Skeletal muscle tissue (tissue), 4 donors: ENCODE measurements around the gene B4GALT3. TPM values are rescaled to one million over a fixed set of nuclear protein-coding genes. Genes with fewer than 3 reads are reported as not detected.

Experiments
- H3K27ac ChIP-seq: one replicate; pipeline ENCODE4 v1.7.0; 2013; ENCODE audit warnings: mild to moderate bottlenecking, low read depth, low read length, inconsistent platforms
- H3K27me3 ChIP-seq, 3 donors: one replicate each; pipeline ENCODE4 v1.7.0; 2013; ENCODE audit warnings: low read length in 3 of 3; ENCODE audit not compliant: control insufficient read depth in 3 of 3, insufficient read depth in 3 of 3
- H3K36me3 ChIP-seq, 3 donors: one replicate each; pipeline ENCODE4 v1.7.0; 2013; ENCODE audit warnings: low read length in 3 of 3; ENCODE audit not compliant: control insufficient read depth in 3 of 3, insufficient read depth in 3 of 3
- H3K4me1 ChIP-seq, 3 donors: one replicate each; pipeline ENCODE4 v1.7.0; 2013; ENCODE audit warnings: low read length in 3 of 3, mild to moderate bottlenecking in 3 of 3; ENCODE audit not compliant: control insufficient read depth in 3 of 3, insufficient read depth in 3 of 3
- H3K4me3 ChIP-seq, 3 donors: one replicate each; pipeline ENCODE4 v1.7.0; 2013; ENCODE audit warnings: low read length in 3 of 3
- H3K9ac ChIP-seq, 3 donors: one replicate each; pipeline ENCODE4 v1.7.0; 2013; ENCODE audit warnings: low read length in 3 of 3, mild to moderate bottlenecking in 3 of 3, moderate library complexity in 2 of 3, low read depth in 1 of 3
- H3K9me3 ChIP-seq, 3 donors: one replicate each; pipeline ENCODE4 v1.7.0; 2013; ENCODE audit warnings: low read length in 3 of 3; ENCODE audit not compliant: control insufficient read depth in 3 of 3
- total RNA-seq: library from RNA; depleted of rRNA; stranded (reverse); fragments of >200 nt; gene quantifications from one replicate; pipeline ENCODE4 v1.2.3, GENCODE V29; 2014
- donor health status: Osteomylitis.

B4GALT3 gene
- total RNA-seq, 1 donor from 2014 or later, result 11.0 TPM

DNA sequence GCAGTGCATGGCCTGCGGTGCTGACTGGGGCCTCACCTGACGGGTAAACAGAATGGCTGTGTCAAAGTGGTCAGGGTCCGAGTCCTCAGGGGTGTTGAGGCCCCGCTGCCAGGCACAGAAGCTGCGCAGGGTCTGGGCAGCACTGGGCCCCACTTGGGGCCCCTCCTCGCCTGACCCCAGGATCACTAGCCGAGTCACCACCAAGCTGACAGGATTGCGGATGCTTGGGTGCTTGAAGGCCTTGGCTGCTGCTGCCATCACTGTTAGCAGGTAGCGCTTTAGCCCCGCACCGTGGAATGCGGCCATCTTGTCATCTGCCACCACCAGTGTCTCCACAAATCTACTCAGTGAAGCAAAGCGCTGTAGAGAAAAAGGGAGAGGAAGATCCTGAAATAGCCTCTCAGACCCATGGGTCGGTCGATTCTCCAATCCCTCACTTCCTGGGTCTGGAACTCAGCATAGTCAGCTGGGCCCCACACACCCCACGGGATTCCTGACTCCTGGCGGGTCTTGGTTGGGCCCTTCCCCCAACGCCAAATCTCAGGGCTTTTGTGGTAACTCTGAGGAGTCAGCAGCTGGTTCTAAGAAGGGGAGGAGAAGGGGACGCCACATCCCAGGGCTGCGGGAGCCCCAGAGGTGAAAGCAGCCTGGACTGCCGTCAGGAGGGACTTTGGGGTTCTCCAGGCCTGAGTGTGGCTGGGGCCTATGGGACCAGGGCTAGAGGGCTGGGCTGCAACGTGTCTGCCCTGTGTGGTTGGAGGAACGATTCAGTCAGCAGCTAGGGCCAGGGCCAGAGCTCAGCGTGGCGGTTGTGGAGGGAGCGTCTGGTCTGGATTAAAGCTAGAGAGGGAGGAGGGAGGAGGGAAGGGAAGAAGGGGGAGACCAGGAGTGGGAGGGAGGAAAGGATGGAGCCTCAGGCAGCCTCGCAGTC, 19.5 kb upstream of the B4GALT3 start:
- H3K4me1 ChIP-seq, result peaks cover 69 to 90% (median 83%) of the 10 kb centered on the region in 3 donors
- H3K27me3 ChIP-seq, result no peaks in the 10 kb centered on the region
- no peaks in the 10 kb centered on the region for H3K9me3 ChIP-seq
- H3K36me3 ChIP-seq, result peaks cover 0 to 3% (median 1%) of the 10 kb centered on the region in 3 donors
- H3K4me3 ChIP-seq, result peak overlapping the region; percentile 65 to 73 (median 72)
- peak overlapping the region; percentile 99 for H3K27ac ChIP-seq
- H3K9ac ChIP-seq, result peak overlapping the region; percentile 3 to 90 (median 81)

- H3K4me1 ChIP-seq, result peaks cover 62 to 83% (median 76%) of the 10 kb centered on the region in 3 donors
- no peaks in the 10 kb centered on the region for H3K27me3 ChIP-seq
- no peaks in the 10 kb centered on the region for H3K9me3 ChIP-seq
- peak overlapping the region in 1 of 3 donors; percentile 73 for H3K9ac ChIP-seq
- H3K27ac ChIP-seq, result peak overlapping the region; percentile 99
- H3K4me3 ChIP-seq, result peak overlapping the region in 1 of 3 donors; percentile 35
- H3K36me3 ChIP-seq, result peaks cover 0 to 8% (median 3%) of the 10 kb centered on the region in 3 donors
These were observed 18.8 kb upstream of the B4GALT3 start for GRCh38 chr1:161196111-161196510.

DNA sequence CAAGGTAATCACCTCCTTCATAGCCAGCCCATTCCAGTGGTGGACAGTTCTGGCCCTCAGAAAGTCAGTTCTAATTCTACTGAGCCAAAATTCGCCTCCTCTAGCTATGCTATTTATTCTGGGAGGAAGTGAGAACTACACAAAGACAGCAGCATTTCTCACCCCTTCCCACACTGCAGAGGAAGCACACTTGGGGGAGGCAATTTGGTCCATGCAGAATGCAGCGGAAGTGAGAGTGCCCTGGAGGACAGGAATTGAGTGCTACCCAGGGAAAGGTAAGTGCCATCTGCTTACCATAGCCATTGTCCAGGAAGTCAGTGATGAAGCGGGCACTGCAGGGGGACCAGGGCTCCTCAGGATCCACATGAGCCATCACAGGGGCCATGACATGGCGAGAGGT, 17.9 kb upstream of the B4GALT3 start:
- Histone ChIP-seq H3K4me1 (peaks cover 53 to 74% (median 67%) of the 10 kb centered on the region in 3 donors), H3K9me3 (no peaks in the 10 kb centered on the region), H3K36me3 (peaks cover 0 to 8% (median 3%) of the 10 kb centered on the region in 3 donors), H3K4me3 (peak overlapping the region in 2 of 3 donors; percentile 11 to 29), H3K27me3 (no peaks in the 10 kb centered on the region), H3K9ac (peak overlapping the region in 1 of 3 donors; percentile 15), H3K27ac (peak overlapping the region; percentile 31)

GRCh38 chr1:161193561-161194235, 16.4 kb upstream of the B4GALT3 start:
- no peaks in the 10 kb centered on the region for H3K9me3 ChIP-seq
- H3K27ac ChIP-seq, result peak overlapping the region; percentile 9
- peaks cover 0 to 8% (median 3%) of the 10 kb centered on the region in 3 donors for H3K36me3 ChIP-seq
- peaks cover 40 to 59% (median 55%) of the 10 kb centered on the region in 3 donors for H3K4me1 ChIP-seq
- H3K4me3 ChIP-seq, result peak overlapping the region in 1 of 3 donors; percentile 41
- H3K27me3 ChIP-seq, result no peaks in the 10 kb centered on the region
- peak overlapping the region in 1 of 3 donors; percentile 40 for H3K9ac ChIP-seq

DNA sequence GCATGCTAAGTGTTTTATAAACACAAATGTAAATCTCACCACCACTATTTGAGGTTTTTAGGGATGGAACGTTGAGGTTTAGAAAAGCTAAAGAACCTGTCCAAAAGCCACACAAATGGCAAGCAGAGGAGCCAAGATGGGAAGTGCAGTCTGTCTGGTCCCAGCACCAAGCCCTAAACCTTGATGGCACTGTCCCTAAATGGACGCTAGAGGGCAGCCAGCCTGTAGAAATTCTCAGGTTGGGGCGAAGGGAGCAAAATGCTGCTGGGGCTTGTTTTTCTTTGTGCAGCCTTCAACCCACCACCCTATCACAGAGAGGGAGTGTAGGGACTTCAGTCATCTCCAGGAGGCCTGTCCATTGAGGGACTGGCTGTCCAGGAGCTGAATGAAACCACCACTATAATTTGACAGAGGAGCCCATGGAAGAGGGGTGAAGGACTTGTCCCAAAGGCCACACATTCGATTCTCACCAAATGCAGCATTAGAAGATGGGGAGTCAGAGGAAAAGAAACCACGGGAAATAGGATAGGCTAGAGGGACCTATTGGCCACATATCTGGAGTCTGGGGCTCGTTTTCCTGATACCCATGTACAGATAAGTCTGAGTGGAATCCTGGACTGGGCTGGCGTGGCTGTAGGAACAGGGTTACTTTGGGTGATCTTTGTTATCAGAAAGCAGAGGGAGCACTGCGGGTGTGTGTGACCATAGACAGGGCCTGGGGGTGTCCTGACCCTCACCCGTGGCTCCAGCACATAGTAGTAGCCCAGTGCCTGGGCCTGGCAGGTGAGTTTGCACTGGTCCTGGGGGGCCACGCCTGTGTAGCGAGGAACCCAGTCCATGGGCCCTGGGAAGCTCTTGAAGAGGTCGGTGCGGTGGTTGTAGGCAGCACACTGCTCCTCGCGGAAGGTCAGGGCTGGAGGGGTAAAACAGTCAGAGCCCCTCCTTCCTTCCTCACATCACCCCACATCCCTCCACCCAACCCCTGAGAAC, 15.5 kb upstream of the B4GALT3 start:
- H3K4me3 ChIP-seq, result no peak overlapping the region
- H3K27me3 ChIP-seq, result no peaks in the 10 kb centered on the region
- H3K9ac ChIP-seq, result peak overlapping the region in 1 of 3 donors; percentile 40
- H3K9me3 ChIP-seq, result no peaks in the 10 kb centered on the region
- H3K4me1 ChIP-seq, result peaks cover 31 to 50% (median 46%) of the 10 kb centered on the region in 3 donors
- H3K36me3 ChIP-seq, result peaks cover 0 to 8% (median 3%) of the 10 kb centered on the region in 3 donors
- H3K27ac ChIP-seq, result peak overlapping the region; percentile 9

DNA sequence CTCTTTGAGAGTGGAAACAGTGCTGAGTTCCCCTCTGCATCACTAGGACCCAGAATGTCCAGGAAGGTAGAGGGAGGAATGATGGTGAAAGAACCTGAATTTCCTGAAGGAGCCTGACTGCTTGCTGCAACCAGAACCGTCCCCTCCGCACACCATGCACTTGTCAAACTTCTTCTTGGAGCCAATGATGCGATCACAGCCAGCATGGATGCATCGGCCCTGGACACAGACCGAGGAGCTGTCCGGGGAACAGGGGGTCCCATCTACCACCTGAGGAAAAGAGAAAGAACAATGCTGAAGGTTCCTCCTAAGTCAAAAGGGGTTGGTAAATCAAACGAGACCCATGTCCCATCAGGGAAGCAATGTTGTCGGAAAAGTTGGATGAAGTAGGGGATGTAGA, 14.7 kb upstream of the B4GALT3 start:
- no peak overlapping the region for H3K27ac ChIP-seq

DNA sequence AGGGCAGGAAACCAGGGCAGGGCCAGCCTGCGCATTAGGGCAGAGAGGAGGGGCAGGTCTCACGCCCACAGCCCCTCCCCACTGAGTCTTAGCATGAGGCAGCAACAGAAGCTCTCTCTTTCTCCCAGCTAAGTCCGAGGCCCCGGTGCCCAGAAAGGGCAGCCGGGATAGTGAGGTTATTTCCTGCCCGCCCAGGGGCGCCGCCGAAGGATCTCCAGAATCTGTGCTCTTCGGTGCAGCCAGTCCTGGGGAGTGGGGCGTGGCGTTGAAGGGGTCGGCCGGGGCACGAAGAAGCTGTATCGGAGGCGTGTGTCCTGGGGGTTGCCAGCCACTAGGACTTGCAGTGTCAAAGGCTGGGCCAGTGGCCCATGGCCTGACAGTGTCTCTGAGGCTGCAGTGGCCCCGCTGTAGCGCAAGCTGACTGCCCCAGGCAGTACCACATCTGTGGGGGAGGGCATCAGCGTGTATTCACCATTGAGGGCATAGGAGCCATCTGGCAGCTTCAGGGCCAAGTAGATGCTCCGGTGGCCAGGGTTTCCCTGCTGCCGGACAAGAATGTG, 13.7 kb upstream of the B4GALT3 start:
- H3K27me3 ChIP-seq, result no peaks in the 10 kb centered on the region
- H3K9me3 ChIP-seq, result no peaks in the 10 kb centered on the region
- H3K4me3 ChIP-seq, result no peak overlapping the region
- peaks cover 17 to 47% (median 33%) of the 10 kb centered on the region in 3 donors for H3K4me1 ChIP-seq
- peaks cover 0 to 8% (median 3%) of the 10 kb centered on the region in 3 donors for H3K36me3 ChIP-seq
- no peak overlapping the region for H3K27ac ChIP-seq
- no peak overlapping the region for H3K9ac ChIP-seq

More for the DNA sequence above, 14.7 kb upstream of the B4GALT3 start:
- Histone ChIP-seq H3K4me1 (peaks cover 23 to 48% (median 38%) of the 10 kb centered on the region in 3 donors), H3K9me3 (no peaks in the 10 kb centered on the region), H3K36me3 (peaks cover 0 to 8% (median 3%) of the 10 kb centered on the region in 3 donors), H3K4me3 (no peak overlapping the region), H3K27me3 (no peaks in the 10 kb centered on the region), H3K9ac (no peak overlapping the region)

DNA sequence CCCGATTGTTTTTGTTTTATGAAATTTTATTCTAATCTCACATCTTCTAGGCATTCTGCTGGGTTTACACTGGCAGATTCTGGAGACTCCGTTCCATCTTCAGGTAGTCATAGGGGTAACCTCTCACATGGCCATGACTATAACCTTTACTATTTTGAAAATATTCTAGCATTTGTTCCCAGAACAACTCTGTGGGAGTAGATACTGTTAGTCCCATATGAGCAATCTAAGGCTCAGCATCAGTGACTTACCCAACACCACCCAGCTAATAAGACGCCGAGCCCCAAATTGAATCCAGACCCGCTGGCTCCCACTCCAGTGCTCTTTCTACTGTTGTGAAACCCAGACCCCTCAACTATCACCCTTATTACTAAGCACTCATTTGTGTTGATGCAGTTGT, 11.7 kb upstream of the B4GALT3 start:
- Histone ChIP-seq H3K36me3 (peaks cover 0 to 8% (median 3%) of the 10 kb centered on the region in 3 donors), H3K9me3 (no peaks in the 10 kb centered on the region), H3K27ac (no peak overlapping the region), H3K27me3 (no peaks in the 10 kb centered on the region), H3K4me3 (no peak overlapping the region), H3K4me1 (peaks cover 25 to 39% (median 29%) of the 10 kb centered on the region in 3 donors), H3K9ac (no peak overlapping the region)

DNA sequence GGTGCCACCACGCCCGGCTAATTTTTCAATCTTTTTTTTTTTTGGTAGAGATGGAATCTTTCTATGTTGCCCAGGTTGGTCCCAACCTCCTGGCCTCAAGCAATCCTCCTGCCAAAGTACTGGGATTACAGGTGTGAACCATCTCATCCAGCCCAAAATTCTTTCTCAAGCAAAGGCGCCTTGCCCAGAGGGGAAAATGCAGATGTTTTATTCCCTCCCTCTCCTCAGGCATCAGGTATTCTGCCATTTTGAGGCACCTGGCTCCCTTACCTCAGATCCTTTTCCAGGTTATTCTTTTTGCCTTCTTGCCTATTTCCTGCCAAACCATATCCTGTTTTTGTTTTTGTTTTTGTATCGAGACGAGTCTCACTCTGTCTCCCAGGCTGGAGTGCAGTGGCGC, 11.1 kb upstream of the B4GALT3 start:
- H3K27ac ChIP-seq, result no peak overlapping the region
- H3K36me3 ChIP-seq, result peaks cover 0 to 8% (median 3%) of the 10 kb centered on the region in 3 donors
- H3K27me3 ChIP-seq, result no peaks in the 10 kb centered on the region
- H3K9ac ChIP-seq, result no peak overlapping the region
- no peaks in the 10 kb centered on the region for H3K9me3 ChIP-seq
- H3K4me3 ChIP-seq, result no peak overlapping the region
- H3K4me1 ChIP-seq, result peaks cover 19 to 33% (median 23%) of the 10 kb centered on the region in 3 donors
